ENCODE measurements around the gene KRT28. TPM values are rescaled to one million over a fixed set of nuclear protein-coding genes. Genes with fewer than 3 reads are reported as not detected.

Gene KRT28
- total and polyA plus RNA-seq, 2 of the 8 experiments (the other 6 are each of a cell fraction or from before 2014, with no cell fraction given), result not detected

GRCh38 chr17:40800381-40800780 lies 622 bp upstream of the KRT28 start:
- Histone ChIP-seq H3K9me3 (ENCODE audit: insufficient read depth in 2 of 2, low read depth in 1 of 2, low read length in 1 of 2) (no peaks in the 10 kb centered on the region), H2BK5ac (ENCODE audit: low read depth, low read length) (no peak overlapping the region), H3K18ac (ENCODE audit: extremely low read depth, low read length) (no peak overlapping the region), H2BK12ac (ENCODE audit: low read depth, low read length) (no peak overlapping the region), H4K8ac (ENCODE audit: extremely low read depth, insufficient read depth, low read length) (no peak overlapping the region), H2BK120ac (replicated peaks; ENCODE audit: low read depth, low read length) (no peak overlapping the region), H3K56ac (replicated peaks; ENCODE audit: insufficient read length, low read depth, low read length) (no peak overlapping the region), H3K4ac (replicated peaks; ENCODE audit: insufficient read length, low read depth, low read length) (no peak overlapping the region), H2BK20ac (ENCODE audit: low read length) (no peak overlapping the region), H3K4me3 (ENCODE audit: extremely low read depth in 1 of 4, insufficient read depth in 2 of 4, low read depth in 3 of 4, low read length in 4 of 4) (no peak overlapping the region), H4K20me1 (replicated peaks in 1 of 2; ENCODE audit: control insufficient read depth in 1 of 2, insufficient read depth in 2 of 2, low read length in 2 of 2) (no peaks in the 10 kb centered on the region), H3K14ac (ENCODE audit: insufficient read length) (no peak overlapping the region), H3K4me1 (replicated peaks in 1 of 4; ENCODE audit: control insufficient read depth in 3 of 4, insufficient read depth in 4 of 4, low read length in 3 of 4) (no peaks in the 10 kb centered on the region), H3K79me2 (ENCODE audit: control insufficient read depth in 1 of 2, insufficient read depth in 2 of 2, low read length in 2 of 2) (no peaks in the 10 kb centered on the region), H3K4me2 (ENCODE audit: insufficient read depth in 1 of 2, low read depth in 2 of 2, low read length in 2 of 2) (no peak overlapping the region), H3K27ac (ENCODE audit: low read depth, low read length) (no peak overlapping the region), H2BK15ac (ENCODE audit: low read length) (no peak overlapping the region), H4K5ac (ENCODE audit: insufficient read length, low read depth, low read length) (no peak overlapping the region), H3K9ac (replicated peaks in 1 of 4; ENCODE audit: extremely low read depth in 1 of 4, low read depth in 3 of 4, low read length in 3 of 4) (no peak overlapping the region), H3K23me2 (ENCODE audit: low read depth, low read length) (no peaks in the 10 kb centered on the region), H4K91ac (replicated peaks; ENCODE audit: insufficient read length, low read length) (no peak overlapping the region), H2AFZ (ENCODE audit: low read length) (no peak overlapping the region), H3K79me1 (ENCODE audit: low read depth, low read length) (no peaks in the 10 kb centered on the region), H3K36me3 (ENCODE audit: control insufficient read depth in 2 of 4, insufficient read depth in 4 of 4, low read length in 3 of 4) (no peaks in the 10 kb centered on the region), H2AK5ac (ENCODE audit: low read depth, low read length) (no peak overlapping the region), H3K23ac (ENCODE audit: insufficient read length) (no peak overlapping the region), H3K27me3 (replicated peaks in 1 of 4; ENCODE audit: control insufficient read depth in 3 of 4, extremely low read depth in 1 of 4, insufficient read depth in 3 of 4, low read length in 3 of 4) (0 out of 7 replicates have a peak, but pooled peaks cover 0 to 3% (median 0%) of the 10 kb centered on the region in 4 experiments)
- no peak for FAIRE-seq
- CTCF ChIA-PET (ENCODE audit: partially characterized antibody), result interaction anchor here (1.0 kb wide), 1 partner anchor 9 kb away, joined by 3 read pairs; no protein-coding TSS in a partner anchor
- TF ChIP-seq TCF12 (IDR thresholded peaks at IDR 0.05; ENCODE audit: low read depth, low read length) (no peak), CBX5 (IDR thresholded peaks at IDR 0.05; ENCODE audit: low read depth, low read length) (no peak), ATF2 (IDR thresholded peaks at IDR 0.05; ENCODE audit: low read length) (no peak), CTCF (IDR thresholded peaks at IDR 0.05; ENCODE audit: control extremely low read depth in 1 of 3, insufficient read depth in 1 of 3, low read depth in 1 of 3, low read length in 3 of 3) (no peak), CBX8 (IDR thresholded peaks at IDR 0.05; ENCODE audit: borderline replicate concordance, low read depth, low read length) (no peak), YY1 (IDR thresholded peaks at IDR 0.05; ENCODE audit: low read depth, low read length) (no peak), RFX5 (IDR thresholded peaks at IDR 0.05; ENCODE audit: borderline replicate concordance, low read depth, low read length) (no peak), TAF1 (IDR thresholded peaks at IDR 0.05; ENCODE audit: low read depth, low read length) (no peak), BACH1 (IDR thresholded peaks at IDR 0.05; ENCODE audit: low read length) (no peak), SIX5 (IDR thresholded peaks at IDR 0.05; ENCODE audit: low read depth, low read length) (no peak)
- POLR2A ChIA-PET (ENCODE audit: partially characterized antibody), result no interaction called here
- 82% methylated on average over 1 of the region's 1 CpG; no CpG with 5 or more reads in 1 of the 2 experiments for WGBS, 2 experiments (ENCODE audit: extremely low coverage in 1 of 2, insufficient coverage in 1 of 2, insufficient read length in 1 of 2, insufficient replicate concordance in 2 of 2, low coverage in 1 of 2, low lambda C conversion rate in 2 of 2, missing lambda C conversion rate in 1 of 2)
- no peak for DNase-seq (ENCODE audit: low read depth in 1 of 2, low spot score in 2 of 2)
